Transverse colon (tissue), 4 donors: ENCODE data around the gene SLC9A1. TPM values are rescaled to one million over a fixed set of nuclear protein-coding genes. Genes with fewer than 3 reads are reported as not detected.

Source experiments
- DNase-seq: peaks from one replicate; pipeline ENCODE4 v3.0.0-alpha.2; 2019
- H3K27ac ChIP-seq, 4 donors: fragments of 200-600 bp; sonication (generic); 2 replicates each; pipeline ENCODE4 v1.5.1; 2016 to 2018; ENCODE audit warnings: inconsistent platforms in 4 of 4
- H3K27me3 ChIP-seq: fragments of 200-600 bp; sonication (generic); 2 replicates; pipeline ENCODE4 v1.5.1; 2017; ENCODE audit warnings: inconsistent platforms
- H3K36me3 ChIP-seq, 4 donors: fragments of 200-600 bp; sonication (generic); 2 replicates each; pipeline ENCODE4 v1.5.1; 2017 to 2019; ENCODE audit warnings: inconsistent platforms in 4 of 4
- H3K4me1 ChIP-seq, 4 donors: fragments of 200-600 bp; sonication (generic); 2 replicates each; pipeline ENCODE4 v1.5.1; 2017 to 2020; ENCODE audit warnings: inconsistent platforms in 4 of 4
- H3K4me3 ChIP-seq, 4 donors: fragments of 200-600 bp; sonication (generic); 1 replicate in 1 of 4; 2 replicates in 3 of 4; pipeline versions ENCODE4 v1.5.1 to v1.6.1; 2017 to 2019; ENCODE audit warnings: inconsistent platforms in 4 of 4
- H3K9me3 ChIP-seq, 2 donors: fragments of 200-600 bp; sonication (generic); 2 replicates each; pipeline ENCODE4 v1.5.1; 2017 to 2019; ENCODE audit warnings: inconsistent platforms in 2 of 2
- EP300 ChIP-seq: sonication (generic); formaldehyde crosslinking; IDR thresholded peaks from one replicate; pipeline ENCODE4 v1.6.1; 2017; ENCODE audit warnings: antibody characterized with exemption, low read depth
- POLR2A ChIP-seq: fragments of 450-650 bp; IDR thresholded peaks from one replicate; pipeline ENCODE4 v1.6.1; 2016; ENCODE audit warnings: antibody characterized with exemption, mild to moderate bottlenecking, moderate library complexity
- POLR2AphosphoS5 ChIP-seq, 3 donors: sonication (generic); formaldehyde crosslinking; IDR thresholded peaks; one replicate each; pipeline ENCODE4 v1.6.1; 2016; ENCODE audit warnings: antibody characterized with exemption in 3 of 3
- WGBS, 2 donors: methylation state at CpG; one replicate each; pipeline ENCODE4 v1.1.5; 2018; ENCODE audit warnings: low coverage in 1 of 2; 5-methylcytosine and 5-hydroxymethylcytosine counted together
- in situ Hi-C, 4 donors: fragments of 200-750 bp; cut with MboI; loops; one replicate each; pipeline versions ENCODE4 v1.15.0 to v1.15.1; 2017; ENCODE audit warnings: low sequenced_read_pairs in 3 of 4, low pct_ligation_motif_present in 1 of 4, low pct_unique_long_range_greater_than_20kb in 1 of 4
- intact Hi-C: fragments of 100-400 bp; cut with DNase I; formaldehyde crosslinking; loops from one replicate; pipeline ENCODE4 v1.15.1; 2023; ENCODE audit warnings: low total_unique reads
- total RNA-seq, 4 donors: library from RNA; depleted of rRNA; stranded (reverse); fragments of >200 nt; gene quantifications; one replicate each; pipeline ENCODE4 v1.1.0, GENCODE V29; 2016
- TF ChIP-seq, protein P1 (sequence below), 5 experiments: fragments of 200-600 bp in 3 of 5; fragments of 450-650 bp in 2 of 5; sonication (generic) in 3 of 5; IDR thresholded peaks; 1 replicate in 2 of 5; 2 replicates in 3 of 5; pipeline ENCODE4 v1.5.1; 2016 to 2017; ENCODE audit warnings: antibody characterized with exemption in 5 of 5, inconsistent platforms in 3 of 5, mild to moderate bottlenecking in 2 of 5, moderate library complexity in 1 of 5

The SLC9A1 gene
- total RNA-seq, 4 donors from 2014 or later = 17.9 to 140 (median 101) TPM

DNA sequence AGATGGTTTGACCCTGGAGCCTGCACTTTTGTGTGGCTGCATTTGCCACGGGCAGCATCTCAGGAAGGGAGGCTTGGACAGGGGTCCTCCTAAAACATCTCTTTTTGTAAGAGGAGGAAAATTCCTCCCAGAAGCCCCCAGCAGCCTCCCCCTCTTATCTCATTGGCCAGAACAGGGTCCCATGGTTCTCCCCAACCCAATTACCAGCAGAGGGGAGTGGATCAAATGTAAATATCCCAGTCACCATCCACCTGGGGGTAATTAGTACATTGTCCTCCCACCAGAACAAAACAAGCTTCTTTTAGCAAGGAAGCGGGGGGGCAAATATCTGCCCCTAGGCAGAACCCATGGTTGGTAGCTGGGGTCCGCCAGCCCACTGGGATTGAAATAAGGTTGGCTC, 97.5 kb downstream of the SLC9A1 start:
- no peaks in the 10 kb centered on the region for H3K36me3 ChIP-seq

DNA sequence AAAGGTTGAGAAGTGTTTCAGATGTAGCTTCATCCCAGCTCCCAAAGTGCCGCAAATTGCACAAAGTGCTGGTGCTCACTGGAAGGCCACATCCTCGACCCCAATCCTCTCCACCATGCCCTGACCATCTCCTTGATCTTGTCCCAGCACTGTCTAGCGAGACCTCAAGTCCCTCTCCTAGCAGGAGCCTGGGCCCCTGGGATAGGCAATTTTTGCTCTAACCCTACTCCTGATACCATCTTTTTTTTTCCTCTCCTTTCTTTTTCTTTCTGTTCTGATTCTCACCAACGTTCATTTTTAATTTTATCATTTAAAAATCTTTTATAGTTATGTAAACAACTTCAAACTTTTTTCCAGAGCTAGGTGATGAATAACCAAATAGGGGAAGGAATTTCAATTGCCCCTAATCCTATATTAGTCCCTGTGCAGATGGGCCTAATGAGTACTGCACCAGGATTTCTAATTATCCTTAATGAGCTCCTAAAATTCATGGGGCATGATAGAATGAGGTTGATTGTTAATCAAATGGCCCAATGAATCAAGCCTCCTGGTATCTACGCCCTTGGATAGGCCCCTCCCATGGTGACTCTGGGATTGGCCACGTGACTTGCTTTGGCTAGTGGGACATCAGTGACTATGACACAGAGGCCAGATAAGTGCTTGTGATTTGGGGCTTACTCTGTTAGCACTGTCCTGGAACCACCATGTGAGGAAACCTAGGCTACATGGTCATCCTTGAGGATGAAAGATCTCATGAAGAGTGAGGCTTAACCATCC, 100.8 kb downstream of the SLC9A1 start:
- no peaks in the 10 kb centered on the region for H3K36me3 ChIP-seq
- no peaks in the 10 kb centered on the region for H3K9me3 ChIP-seq
- peaks cover 0 to 12% (median 8%) of the 10 kb centered on the region in 4 donors for H3K4me1 ChIP-seq
- no peak for TF ChIP-seq EP300
- TF ChIP-seq POLR2AphosphoS5 (IDR thresholded peaks at IDR 0.05) = no peak
- TF ChIP-seq, protein P1, sequence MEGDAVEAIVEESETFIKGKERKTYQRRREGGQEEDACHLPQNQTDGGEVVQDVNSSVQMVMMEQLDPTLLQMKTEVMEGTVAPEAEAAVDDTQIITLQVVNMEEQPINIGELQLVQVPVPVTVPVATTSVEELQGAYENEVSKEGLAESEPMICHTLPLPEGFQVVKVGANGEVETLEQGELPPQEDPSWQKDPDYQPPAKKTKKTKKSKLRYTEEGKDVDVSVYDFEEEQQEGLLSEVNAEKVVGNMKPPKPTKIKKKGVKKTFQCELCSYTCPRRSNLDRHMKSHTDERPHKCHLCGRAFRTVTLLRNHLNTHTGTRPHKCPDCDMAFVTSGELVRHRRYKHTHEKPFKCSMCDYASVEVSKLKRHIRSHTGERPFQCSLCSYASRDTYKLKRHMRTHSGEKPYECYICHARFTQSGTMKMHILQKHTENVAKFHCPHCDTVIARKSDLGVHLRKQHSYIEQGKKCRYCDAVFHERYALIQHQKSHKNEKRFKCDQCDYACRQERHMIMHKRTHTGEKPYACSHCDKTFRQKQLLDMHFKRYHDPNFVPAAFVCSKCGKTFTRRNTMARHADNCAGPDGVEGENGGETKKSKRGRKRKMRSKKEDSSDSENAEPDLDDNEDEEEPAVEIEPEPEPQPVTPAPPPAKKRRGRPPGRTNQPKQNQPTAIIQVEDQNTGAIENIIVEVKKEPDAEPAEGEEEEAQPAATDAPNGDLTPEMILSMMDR (IDR thresholded peaks at IDR 0.05) = no peak
- no peak for TF ChIP-seq POLR2A
- H3K4me3 ChIP-seq = no peak overlapping the region
- no peak overlapping the region for H3K27ac ChIP-seq
- WGBS, 2 donors = 63 to 78% methylated on average over 3 to 6 of the region's 6 CpGs
- in situ Hi-C loops (no loop called here), intact Hi-C loops (no loop called here)
- no peaks in the 10 kb centered on the region for H3K27me3 ChIP-seq
- DNase-seq = no peak

More for the DNA sequence above, 97.5 kb downstream of the SLC9A1 start:
- 40 to 51% methylated on average over 1 to 3 of the region's 3 CpGs for WGBS, 2 donors
- H3K27ac ChIP-seq = peak overlapping the region in 3 of 4 donors; percentile 0 to 52 (median 10)
- DNase-seq = no peak
- TF ChIP-seq, protein P1 (IDR thresholded peaks at IDR 0.05) = no peak
- TF ChIP-seq POLR2A (no peak), EP300 (no peak), POLR2AphosphoS5 (IDR thresholded peaks at IDR 0.05) (no peak)
- H3K4me1 ChIP-seq = peaks cover 0 to 12% (median 8%) of the 10 kb centered on the region in 4 donors
- intact Hi-C loops (no loop called here), in situ Hi-C loops (no loop called here)
- H3K4me3 ChIP-seq = no peak overlapping the region
- no peaks in the 10 kb centered on the region for H3K27me3 ChIP-seq
- H3K9me3 ChIP-seq = no peaks in the 10 kb centered on the region

GRCh38 chr1:27052527-27052926, 102.4 kb downstream of the SLC9A1 start:
- Histone ChIP-seq H3K9me3 (no peaks in the 10 kb centered on the region), H3K36me3 (no peaks in the 10 kb centered on the region), H3K27ac (no peak overlapping the region), H3K4me1 (peaks cover 0 to 3% (median under 1%) of the 10 kb centered on the region in 4 donors), H3K27me3 (no peaks in the 10 kb centered on the region), H3K4me3 (no peak overlapping the region)
- 91% methylated on average over 5 of the region's 5 CpGs; no CpG with 5 or more reads in 1 of the 2 donors for whole genome bisulfite sequencing, 2 donors
- in situ Hi-C loops = no loop called here
- intact Hi-C loops = no loop called here
- TF ChIP-seq EP300 = no peak
- TF ChIP-seq, protein P1 (IDR thresholded peaks at IDR 0.05) = no peak
- no peak for TF ChIP-seq POLR2A
- TF ChIP-seq POLR2AphosphoS5 (IDR thresholded peaks at IDR 0.05) = no peak
- DNase-seq = no peak

DNA sequence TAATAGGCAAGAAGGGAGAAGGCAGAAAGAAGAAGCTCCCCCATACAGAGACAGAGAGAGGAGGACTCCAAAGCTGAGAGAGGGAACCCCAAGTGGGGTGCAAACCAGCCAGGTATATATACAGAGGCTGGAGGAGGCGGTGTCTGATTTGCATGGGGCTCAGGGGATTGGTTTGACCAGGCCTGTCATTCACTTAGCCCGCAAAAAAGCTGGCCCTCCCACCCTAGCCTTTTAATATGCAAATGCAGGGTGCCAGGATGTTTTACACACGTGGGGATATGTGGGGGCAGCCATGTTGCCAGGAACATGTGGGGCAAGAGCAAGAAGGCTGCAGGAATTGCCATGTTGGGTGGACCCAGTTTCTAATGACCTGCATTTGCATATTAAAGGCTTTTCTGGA, 105.3 kb downstream of the SLC9A1 start:
- no peaks in the 10 kb centered on the region for H3K27me3 ChIP-seq
- no peaks in the 10 kb centered on the region for H3K9me3 ChIP-seq
- no peak for DNase-seq
- in situ Hi-C loops = loop anchor here (5.0 to 10.0 kb wide), 3 partner anchors 43 to 48 kb away; no protein-coding TSS in a partner anchor
- TF ChIP-seq POLR2A = no peak
- TF ChIP-seq, protein P1 (IDR thresholded peaks at IDR 0.05) = no peak
- no peak overlapping the region for H3K27ac ChIP-seq
- peaks cover 3 to 16% (median 5%) of the 10 kb centered on the region in 4 donors for H3K4me1 ChIP-seq
- H3K36me3 ChIP-seq = no peaks in the 10 kb centered on the region
- 60 to 64% methylated on average over 1 to 3 of the region's 3 CpGs for WGBS, 2 donors
- intact Hi-C loops = loop anchor here (5.0 kb wide), 1 partner anchor 33 kb away; no protein-coding TSS in a partner anchor
- H3K4me3 ChIP-seq = no peak overlapping the region
